ENCODE results near the gene EDC4.

GRCh38 chr16:67897231-67897630, 24.4 kb downstream of the EDC4 start:
- TF ChIP-seq CTCF (IDR thresholded peaks at IDR 0.05) = no peak
- TF ChIP-seq EP300 (IDR thresholded peaks at IDR 0.05) = no peak
- no peak for TF ChIP-seq POLR2A (IDR thresholded peaks at IDR 0.05)

All from ovary (tissue), 3 donors.